Activated gamma-delta T cell treated with anti-CD3 and anti-CD28 coated beads, Interleukin-2, amount 50 U/mL, for 16 hours (primary cell): ENCODE data around the gene IPO4.

Source experiments
- DNase-seq: peaks from one replicate; pipeline ENCODE4 v3.0.0-alpha.2; 2020; ENCODE audit warnings: low read depth

IPO4 gene

DNA sequence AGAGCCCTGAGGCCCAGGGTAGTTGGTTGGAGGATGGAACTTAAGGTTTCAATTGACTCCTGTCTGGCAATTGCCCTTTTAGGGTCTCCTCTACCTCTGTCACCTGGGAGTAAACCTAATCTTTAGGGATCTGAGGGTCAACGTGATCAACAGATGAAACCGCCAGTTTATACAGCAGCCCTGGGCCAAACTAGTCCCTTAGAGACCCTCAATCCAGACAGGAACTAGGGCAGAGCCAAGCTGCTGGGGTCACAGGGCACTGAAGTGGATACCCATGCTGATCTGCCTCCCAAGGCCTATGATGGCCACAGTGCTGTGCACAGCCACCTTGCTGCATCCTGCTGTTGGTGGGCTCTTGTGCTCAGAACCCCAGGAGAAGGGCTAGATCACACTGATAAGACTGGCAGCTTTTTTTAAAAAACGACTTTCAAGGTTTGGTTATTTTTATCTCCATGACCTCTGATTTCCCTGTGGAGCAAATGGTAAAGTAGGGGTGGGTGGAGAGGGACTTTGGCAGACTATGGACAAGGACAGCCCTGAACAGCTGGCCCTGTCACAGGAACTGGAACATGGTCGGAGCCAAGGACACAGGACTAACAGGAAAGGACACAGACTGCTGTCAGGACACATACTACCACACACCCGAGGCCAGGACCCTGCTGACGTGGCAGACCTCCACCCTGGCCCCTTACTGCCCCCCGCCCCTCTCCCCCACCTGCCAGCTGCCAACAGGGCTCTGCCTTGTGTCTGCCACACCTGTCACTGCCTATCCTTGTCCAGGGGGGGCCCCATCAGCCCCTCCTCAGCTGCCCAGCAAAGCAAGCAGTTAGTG lies 57.7 kb downstream of the IPO4 start:
- DNase-seq: no peak

GRCh38 chr14:24130380-24130716 lies 58.3 kb downstream of the IPO4 start, which contains the start of gene FITM1:
TSS of gene FITM1 (plus strand) at chr14:24130659. CDS start at chr14:24131564, 905 bp downstream.
- DNase-seq: no peak
